AG04450 (cell line): Measurements from ENCODE around the gene EPN2. TPM values are rescaled to one million over a fixed set of nuclear protein-coding genes. Genes with fewer than 3 reads are reported as not detected.

Experiments
- CTCF ChIA-PET: fragments of 300-600, 350-600 bp; formaldehyde crosslinking; extraction: SDS; loops from one replicate; lab custom pipeline; 2022; ENCODE audit warnings: antibody characterized with exemption, inconsistent platforms; lab: Charles Lee
- POLR2A ChIA-PET: fragments of 350-600 bp; formaldehyde crosslinking; extraction: SDS; loops from one replicate; lab custom pipeline; 2021; ENCODE audit warnings: antibody characterized with exemption, inconsistent platforms; lab: Yijun Ruan, JAX
- DNase-seq: peaks from one replicate; pipeline ENCODE4 v3.0.0-alpha.2; 2011; ENCODE audit warnings: low read depth, low spot score
- H3K27ac ChIP-seq: one replicate; pipeline ENCODE4 v1.5.1; 2012; ENCODE audit warnings: low read depth, low read length, control low read depth
- H3K27me3 ChIP-seq: one replicate; pipeline ENCODE4 v1.6.0; 2012; ENCODE audit warnings: low read length; ENCODE audit not compliant: control insufficient read depth, insufficient read depth
- H3K4me3 ChIP-seq: 2 replicates; pipeline ENCODE4 v1.5.1; 2011; ENCODE audit warnings: mild to moderate bottlenecking, low read depth, low read length, control low read depth
- H3K9me3 ChIP-seq: 2 replicates; pipeline ENCODE4 v1.5.1; 2012; ENCODE audit warnings: low read length; ENCODE audit not compliant: control insufficient read depth, insufficient read depth
- polyA plus RNA-seq: library from polyadenylated mRNA; depleted of rRNA; stranded (reverse); fragments of >200 nt; gene quantifications from 2 replicates; pipeline ENCODE4 v1.2.3, GENCODE V29; 2011
- TF ChIP-seq, protein P1 (sequence below): IDR thresholded peaks from 2 replicates; pipeline ENCODE4 v1.5.1; 2011; ENCODE audit warnings: low read depth, low read length, control low read depth, inconsistent platforms

EPN2 gene
- polyA plus RNA-seq, 1 experiment = 27.9 TPM

DNA sequence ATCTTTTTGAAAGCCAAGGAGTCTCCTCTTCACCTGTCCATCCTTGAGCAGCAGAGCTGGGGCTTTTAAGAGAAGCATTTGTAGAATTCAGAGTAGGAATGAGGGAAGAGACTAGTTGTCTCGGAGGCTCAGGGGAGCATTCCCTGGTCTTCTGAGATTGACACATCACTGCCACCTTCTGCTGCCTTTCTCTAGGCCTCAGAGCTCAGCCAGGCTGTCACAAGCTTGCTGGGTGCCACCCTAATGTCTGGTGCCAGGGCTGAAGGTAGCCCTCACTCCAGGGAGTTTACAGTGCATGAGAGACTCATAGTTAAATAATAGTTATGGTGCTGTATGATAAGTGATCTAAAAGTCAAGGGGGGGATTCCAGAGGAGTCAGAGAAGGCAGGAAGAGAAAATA is 85.7 kb downstream of the EPN2 start:
- DNase-seq = no peak
- Histone ChIP-seq H3K27ac (no peak overlapping the region), H3K4me3 (no peak overlapping the region), H3K9me3 (no peaks in the 10 kb centered on the region), H3K27me3 (no peaks in the 10 kb centered on the region)
- ChIA-PET POLR2A (no interaction called here), CTCF (no interaction called here)
- TF ChIP-seq, protein P1, sequence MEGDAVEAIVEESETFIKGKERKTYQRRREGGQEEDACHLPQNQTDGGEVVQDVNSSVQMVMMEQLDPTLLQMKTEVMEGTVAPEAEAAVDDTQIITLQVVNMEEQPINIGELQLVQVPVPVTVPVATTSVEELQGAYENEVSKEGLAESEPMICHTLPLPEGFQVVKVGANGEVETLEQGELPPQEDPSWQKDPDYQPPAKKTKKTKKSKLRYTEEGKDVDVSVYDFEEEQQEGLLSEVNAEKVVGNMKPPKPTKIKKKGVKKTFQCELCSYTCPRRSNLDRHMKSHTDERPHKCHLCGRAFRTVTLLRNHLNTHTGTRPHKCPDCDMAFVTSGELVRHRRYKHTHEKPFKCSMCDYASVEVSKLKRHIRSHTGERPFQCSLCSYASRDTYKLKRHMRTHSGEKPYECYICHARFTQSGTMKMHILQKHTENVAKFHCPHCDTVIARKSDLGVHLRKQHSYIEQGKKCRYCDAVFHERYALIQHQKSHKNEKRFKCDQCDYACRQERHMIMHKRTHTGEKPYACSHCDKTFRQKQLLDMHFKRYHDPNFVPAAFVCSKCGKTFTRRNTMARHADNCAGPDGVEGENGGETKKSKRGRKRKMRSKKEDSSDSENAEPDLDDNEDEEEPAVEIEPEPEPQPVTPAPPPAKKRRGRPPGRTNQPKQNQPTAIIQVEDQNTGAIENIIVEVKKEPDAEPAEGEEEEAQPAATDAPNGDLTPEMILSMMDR = no peak

DNA sequence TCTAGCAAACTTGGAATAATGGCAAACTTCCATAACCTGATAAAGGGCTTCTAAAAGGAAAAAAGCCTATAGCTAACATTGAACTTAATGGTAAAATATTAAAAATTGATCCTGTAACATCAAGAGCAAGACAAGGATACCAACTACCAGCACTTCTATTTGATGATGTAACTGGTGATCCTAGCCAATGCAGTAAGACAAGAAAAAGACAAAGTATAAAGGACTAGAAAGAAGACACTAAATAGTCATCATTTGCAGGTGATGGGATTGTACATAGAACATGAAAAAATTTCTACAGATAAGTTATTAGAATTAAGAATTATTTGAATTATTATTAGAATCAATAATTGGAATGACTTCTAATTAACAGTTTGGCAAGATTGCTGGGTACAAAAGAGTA is 88.4 kb downstream of the EPN2 start:
- Histone ChIP-seq H3K4me3 (no peak overlapping the region), H3K27ac (no peak overlapping the region), H3K27me3 (no peaks in the 10 kb centered on the region), H3K9me3 (no peaks in the 10 kb centered on the region)
- no peak for DNase-seq
- TF ChIP-seq, protein P1 = no peak
- POLR2A ChIA-PET = no interaction called here
- CTCF ChIA-PET = no interaction called here

DNA sequence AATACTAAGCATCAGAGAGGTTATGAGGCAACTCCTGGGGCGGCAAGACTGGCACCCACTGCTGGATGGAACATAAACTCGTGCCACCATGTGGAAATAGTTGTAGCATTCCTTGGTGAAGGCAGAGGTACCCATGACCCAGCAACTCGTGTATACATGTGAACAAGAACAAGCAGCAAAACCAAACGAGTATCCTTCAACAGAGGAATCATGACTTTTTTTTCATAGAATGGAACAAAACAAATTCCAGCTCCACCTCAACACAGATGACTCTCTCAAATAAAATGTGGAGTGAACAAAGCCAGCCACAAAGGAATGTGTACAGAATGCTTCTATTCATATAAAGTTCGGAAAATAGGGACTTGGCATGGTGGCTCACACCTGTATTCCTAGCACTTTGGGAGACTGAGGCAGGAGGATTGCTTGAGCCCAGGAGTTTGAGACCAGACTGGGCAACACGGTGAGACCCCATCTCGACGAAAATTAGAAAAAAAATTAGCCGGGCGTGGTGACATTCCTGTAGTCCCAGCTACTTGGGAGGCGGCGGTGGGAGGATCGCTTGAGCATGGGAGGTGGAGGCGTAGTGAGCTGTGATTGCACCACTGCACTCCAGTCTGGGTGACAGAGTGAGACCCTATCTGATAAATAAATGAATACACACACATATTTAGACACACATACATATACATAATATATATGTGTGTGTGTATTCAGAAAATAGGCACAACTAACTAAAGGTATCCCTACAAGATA is 90.0 kb downstream of the EPN2 start:
- TF ChIP-seq, protein P1 = no peak
- H3K27ac ChIP-seq = peak overlapping the region; percentile 72
- CTCF ChIA-PET = interaction anchor here (0.5 kb wide), 1 partner anchor 71 kb away, joined by 6 read pairs; no protein-coding TSS in a partner anchor
- POLR2A ChIA-PET = interaction anchor here (0.9 kb wide), 1 partner anchor 27 kb away, joined by 3 read pairs; no protein-coding TSS in a partner anchor
- no peaks in the 10 kb centered on the region for H3K9me3 ChIP-seq
- DNase-seq = peak; percentile 51
- H3K4me3 ChIP-seq = no peak overlapping the region
- H3K27me3 ChIP-seq = no peaks in the 10 kb centered on the region

DNA sequence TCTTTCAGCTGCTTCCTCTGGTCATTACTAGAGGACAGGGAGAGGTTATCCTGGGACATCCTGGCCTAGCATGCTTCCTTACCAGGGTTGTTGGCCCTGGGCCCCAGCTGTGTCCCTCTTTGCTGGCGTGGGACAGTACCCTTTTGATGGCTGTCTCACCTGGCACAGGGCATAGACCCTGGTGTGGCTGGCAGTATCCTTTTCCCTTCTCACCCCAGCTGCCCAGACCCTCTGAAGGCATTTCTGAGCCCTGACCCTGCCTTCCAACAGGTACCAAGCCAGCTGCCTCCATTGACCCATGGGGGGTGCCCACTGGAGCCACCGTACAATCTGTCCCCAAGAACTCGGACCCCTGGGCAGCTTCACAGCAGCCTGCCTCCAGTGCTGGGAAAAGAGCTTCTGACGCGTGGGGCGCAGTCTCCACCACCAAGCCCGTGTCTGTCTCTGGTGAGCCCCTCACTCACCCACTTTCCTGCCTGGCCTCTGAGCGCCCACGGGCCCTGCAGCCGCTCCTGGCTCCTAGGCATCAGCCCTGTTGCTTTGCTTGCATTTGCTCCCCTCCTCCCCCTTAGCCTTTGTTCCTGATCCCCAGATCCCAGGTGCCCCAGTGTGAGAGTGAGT is 91.4 kb downstream of the EPN2 start:
- Histone ChIP-seq H3K27me3 (no peaks in the 10 kb centered on the region), H3K27ac (no peak overlapping the region), H3K4me3 (no peak overlapping the region), H3K9me3 (no peaks in the 10 kb centered on the region)
- no peak for DNase-seq
- ChIA-PET POLR2A (interaction anchor here (1.5 kb wide), 1 partner anchor 80 kb away, joined by 3 read pairs; no protein-coding TSS in a partner anchor), CTCF (interaction anchor here (0.6 to 2.3 kb wide), 2 partner anchors 34 to 70 kb away, joined by 6 to 7 read pairs; partner anchors contain the start of gene B9D1)
- TF ChIP-seq, protein P1 = no peak

DNA sequence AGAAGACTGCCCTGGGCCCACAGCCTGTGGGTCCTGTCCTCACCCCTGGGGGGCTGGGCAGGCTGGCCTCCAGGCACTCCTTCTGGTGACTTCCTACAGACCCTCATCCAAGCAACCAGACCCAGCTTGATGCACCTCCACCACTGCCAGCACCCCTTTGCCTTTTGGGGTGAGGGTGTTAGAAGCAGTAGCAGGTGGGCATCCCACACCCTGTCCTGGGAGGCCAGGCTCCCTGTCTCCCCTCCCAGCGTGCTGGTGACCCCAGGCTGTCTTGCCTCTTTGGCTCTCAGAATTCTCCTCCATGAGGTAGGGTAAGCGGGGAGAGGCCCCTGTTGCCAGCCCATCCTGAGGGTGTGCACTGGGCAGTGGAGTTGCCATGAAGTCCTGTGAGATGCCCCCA is 92.0 kb downstream of the EPN2 start:
- H3K27ac ChIP-seq = no peak overlapping the region
- TF ChIP-seq, protein P1 = no peak
- POLR2A ChIA-PET = interaction anchor here (1.2 to 1.5 kb wide), 2 partner anchors 25 to 80 kb away, joined by 3 read pairs; no protein-coding TSS in a partner anchor
- CTCF ChIA-PET = interaction anchor here (0.6 to 2.3 kb wide), 3 partner anchors 34 to 184 kb away, joined by 3 to 7 read pairs (median 6); partner anchors contain the start of gene B9D1
- no peaks in the 10 kb centered on the region for H3K27me3 ChIP-seq
- H3K4me3 ChIP-seq = no peak overlapping the region
- no peaks in the 10 kb centered on the region; the same call in 1 of the 2 replicates for H3K9me3 ChIP-seq
- no peak for DNase-seq
